ENCODE data around the gene LIF.

LIF gene

GRCh38 chr22:30209642-30210041 is 36.9 kb downstream of the LIF start:
- no peak overlapping the region for H2AFZ ChIP-seq
- no peaks in the 10 kb centered on the region for H3K79me2 ChIP-seq
- no peaks in the 10 kb centered on the region for H3K27me3 ChIP-seq (ENCODE audit: control insufficient read depth, insufficient read depth, low read length)
- no peak overlapping the region for H3K4me2 ChIP-seq (ENCODE audit: low read length)
- H3K9ac ChIP-seq: no peak overlapping the region
- H3K9me3 ChIP-seq (ENCODE audit: control insufficient read depth, low read length): no peaks in the 10 kb centered on the region
- no peaks in the 10 kb centered on the region for H3K36me3 ChIP-seq (ENCODE audit: control insufficient read depth, insufficient read depth, low read length)
- H3K4me3 ChIP-seq (ENCODE audit: low read depth, low read length): no peak overlapping the region
- no peaks in the 10 kb centered on the region for H3K4me1 ChIP-seq
- TF ChIP-seq, protein P1, sequence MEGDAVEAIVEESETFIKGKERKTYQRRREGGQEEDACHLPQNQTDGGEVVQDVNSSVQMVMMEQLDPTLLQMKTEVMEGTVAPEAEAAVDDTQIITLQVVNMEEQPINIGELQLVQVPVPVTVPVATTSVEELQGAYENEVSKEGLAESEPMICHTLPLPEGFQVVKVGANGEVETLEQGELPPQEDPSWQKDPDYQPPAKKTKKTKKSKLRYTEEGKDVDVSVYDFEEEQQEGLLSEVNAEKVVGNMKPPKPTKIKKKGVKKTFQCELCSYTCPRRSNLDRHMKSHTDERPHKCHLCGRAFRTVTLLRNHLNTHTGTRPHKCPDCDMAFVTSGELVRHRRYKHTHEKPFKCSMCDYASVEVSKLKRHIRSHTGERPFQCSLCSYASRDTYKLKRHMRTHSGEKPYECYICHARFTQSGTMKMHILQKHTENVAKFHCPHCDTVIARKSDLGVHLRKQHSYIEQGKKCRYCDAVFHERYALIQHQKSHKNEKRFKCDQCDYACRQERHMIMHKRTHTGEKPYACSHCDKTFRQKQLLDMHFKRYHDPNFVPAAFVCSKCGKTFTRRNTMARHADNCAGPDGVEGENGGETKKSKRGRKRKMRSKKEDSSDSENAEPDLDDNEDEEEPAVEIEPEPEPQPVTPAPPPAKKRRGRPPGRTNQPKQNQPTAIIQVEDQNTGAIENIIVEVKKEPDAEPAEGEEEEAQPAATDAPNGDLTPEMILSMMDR (IDR thresholded peaks at IDR 0.05): no peak
- no peak overlapping the region for H3K27ac ChIP-seq

DNA sequence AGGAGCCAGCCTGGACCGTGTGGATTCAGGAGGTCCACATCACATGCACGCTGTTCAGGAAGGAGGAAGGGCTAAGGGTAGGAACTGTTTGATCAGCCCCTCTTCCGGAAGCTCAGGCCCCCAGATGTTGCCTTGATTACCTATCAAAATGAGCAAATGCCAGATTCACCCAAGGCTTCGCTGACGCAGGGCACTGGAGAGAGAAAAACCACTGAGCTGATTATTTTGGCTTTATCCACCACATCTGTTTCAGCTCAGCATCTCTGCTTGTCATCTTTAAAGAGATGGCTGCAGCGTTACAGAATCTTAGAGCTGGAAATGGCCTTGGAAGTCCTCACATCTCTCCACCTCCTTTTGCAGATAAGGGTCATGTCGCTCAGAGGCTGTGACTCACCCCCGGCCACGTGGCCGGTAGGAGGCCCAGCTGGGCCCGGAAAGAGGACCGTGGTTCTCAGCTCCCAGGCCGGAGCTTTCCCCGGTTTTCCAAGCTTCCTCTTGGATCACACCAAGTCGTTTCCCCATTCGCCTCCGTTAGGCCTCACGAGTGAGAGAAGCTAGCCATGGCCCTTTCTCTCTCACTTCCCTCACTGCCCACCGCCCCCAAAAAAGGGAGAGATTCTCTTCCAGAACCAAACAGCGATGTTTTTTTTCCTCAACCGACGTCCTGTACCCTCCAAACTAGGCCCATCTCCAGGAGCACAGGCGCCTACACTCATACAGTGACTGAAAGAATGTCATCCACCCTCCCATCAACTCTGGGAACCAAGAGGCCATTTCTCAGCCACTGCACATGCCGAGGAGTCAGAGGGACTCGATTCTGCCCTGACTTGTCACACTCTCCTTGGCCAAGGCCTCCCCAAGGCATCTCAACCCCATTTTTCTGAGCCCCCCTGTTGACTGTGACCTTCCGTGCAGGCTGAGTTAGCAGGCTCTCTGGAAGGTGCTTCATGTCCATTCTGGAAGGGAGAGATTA is 37.6 kb downstream of the LIF start:
- Histone ChIP-seq H3K9me3 (ENCODE audit: control insufficient read depth, low read length) (no peaks in the 10 kb centered on the region), H2AFZ (no peak overlapping the region), H3K79me2 (no peaks in the 10 kb centered on the region), H3K4me2 (ENCODE audit: low read length) (no peak overlapping the region), H3K27me3 (ENCODE audit: control insufficient read depth, insufficient read depth, low read length) (no peaks in the 10 kb centered on the region), H3K4me1 (no peaks in the 10 kb centered on the region), H3K4me3 (ENCODE audit: low read depth, low read length) (no peak overlapping the region), H3K9ac (no peak overlapping the region), H3K36me3 (ENCODE audit: control insufficient read depth, insufficient read depth, low read length) (no peaks in the 10 kb centered on the region), H3K27ac (no peak overlapping the region)
- TF ChIP-seq, protein P1 (IDR thresholded peaks at IDR 0.05): no peak

- TF ChIP-seq, protein P1 (IDR thresholded peaks at IDR 0.05): no peak
- Histone ChIP-seq H2AFZ (no peak overlapping the region), H3K4me1 (peaks cover 5% of the 10 kb centered on the region), H3K36me3 (ENCODE audit: control insufficient read depth, insufficient read depth, low read length) (no peaks in the 10 kb centered on the region), H3K27ac (no peak overlapping the region), H3K27me3 (ENCODE audit: control insufficient read depth, insufficient read depth, low read length) (no peaks in the 10 kb centered on the region), H3K4me2 (ENCODE audit: low read length) (no peak overlapping the region), H3K9ac (no peak overlapping the region), H3K79me2 (no peaks in the 10 kb centered on the region), H3K4me3 (ENCODE audit: low read depth, low read length) (no peak overlapping the region), H3K9me3 (ENCODE audit: control insufficient read depth, low read length) (no peaks in the 10 kb centered on the region)
Measured at GRCh38 chr22:30206944-30207343, 39.6 kb downstream of the LIF start.

GRCh38 chr22:30205281-30206115 is 41.1 kb downstream of the LIF start:
- H3K9me3 ChIP-seq (ENCODE audit: control insufficient read depth, low read length): no peaks in the 10 kb centered on the region
- H3K9ac ChIP-seq: no peak overlapping the region
- H3K36me3 ChIP-seq (ENCODE audit: control insufficient read depth, insufficient read depth, low read length): no peaks in the 10 kb centered on the region
- no peak overlapping the region for H3K4me2 ChIP-seq (ENCODE audit: low read length)
- TF ChIP-seq, protein P1 (IDR thresholded peaks at IDR 0.05): no peak
- H3K4me3 ChIP-seq (ENCODE audit: low read depth, low read length): no peak overlapping the region
- peaks cover 5% of the 10 kb centered on the region for H3K4me1 ChIP-seq
- no peaks in the 10 kb centered on the region for H3K79me2 ChIP-seq
- H2AFZ ChIP-seq: no peak overlapping the region
- H3K27ac ChIP-seq: no peak overlapping the region
- no peaks in the 10 kb centered on the region for H3K27me3 ChIP-seq (ENCODE audit: control insufficient read depth, insufficient read depth, low read length)

All from parathyroid adenoma (tissue), 2 donors.